Measurements from ENCODE around the gene CCNO. TPM values are rescaled to one million over a fixed set of nuclear protein-coding genes. Genes with fewer than 3 reads are reported as not detected.

The CCNO gene, protein sequence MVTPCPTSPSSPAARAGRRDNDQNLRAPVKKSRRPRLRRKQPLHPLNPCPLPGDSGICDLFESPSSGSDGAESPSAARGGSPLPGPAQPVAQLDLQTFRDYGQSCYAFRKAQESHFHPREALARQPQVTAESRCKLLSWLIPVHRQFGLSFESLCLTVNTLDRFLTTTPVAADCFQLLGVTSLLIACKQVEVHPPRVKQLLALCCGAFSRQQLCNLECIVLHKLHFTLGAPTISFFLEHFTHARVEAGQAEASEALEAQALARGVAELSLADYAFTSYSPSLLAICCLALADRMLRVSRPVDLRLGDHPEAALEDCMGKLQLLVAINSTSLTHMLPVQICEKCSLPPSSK
- not detected in 2 replicates for total RNA-seq

DNA sequence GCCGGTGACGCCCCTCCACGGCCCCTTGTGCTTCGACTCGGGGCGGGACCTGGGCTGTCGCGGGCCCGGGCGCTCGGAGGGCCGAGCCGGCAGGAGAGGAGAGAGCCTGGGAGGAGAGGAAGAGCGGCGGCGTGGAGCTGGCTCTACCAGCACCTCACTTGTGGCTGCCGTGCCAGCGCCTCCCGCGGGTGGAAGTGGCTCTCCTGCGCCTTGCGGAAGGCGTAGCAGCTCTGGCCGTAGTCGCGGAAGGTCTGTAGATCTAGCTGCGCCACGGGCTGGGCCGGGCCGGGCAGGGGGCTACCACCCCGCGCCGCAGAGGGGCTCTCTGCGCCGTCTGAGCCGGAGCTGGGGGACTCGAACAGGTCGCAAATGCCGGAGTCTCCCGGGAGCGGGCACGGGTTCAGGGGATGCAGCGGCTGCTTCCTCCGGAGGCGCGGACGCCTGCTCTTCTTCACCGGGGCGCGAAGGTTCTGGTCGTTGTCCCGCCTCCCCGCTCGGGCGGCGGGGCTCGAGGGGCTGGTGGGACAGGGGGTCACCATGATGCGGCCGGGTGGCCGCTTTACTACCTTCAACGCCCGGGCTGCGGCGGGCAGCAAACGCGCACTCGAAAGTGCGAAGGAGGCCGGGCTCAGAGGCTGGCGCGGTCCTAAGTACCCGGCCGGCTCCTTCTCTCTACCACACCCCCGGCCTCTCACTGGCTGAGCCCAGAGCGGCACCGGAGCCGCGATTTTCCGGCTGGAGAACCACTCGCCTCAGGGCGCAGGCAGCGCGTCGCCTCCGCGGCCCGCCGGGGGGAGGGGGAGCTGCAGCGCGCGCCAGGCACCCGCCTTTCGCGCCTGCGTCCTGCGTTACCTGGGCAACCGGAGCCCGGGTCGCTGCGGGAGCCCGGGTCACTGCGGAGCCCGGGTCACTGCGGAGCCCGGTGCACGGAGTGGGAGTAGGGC, at the start of gene CCNO:
CCNO (minus strand) TSS at position 624 of the 944 bp plus-strand sequence; CDS start at position 539, 85 bp downstream.
- peak; percentile 51 to 87 for DNase-seq (ENCODE audit: low read depth in 2 of 2)

DNA sequence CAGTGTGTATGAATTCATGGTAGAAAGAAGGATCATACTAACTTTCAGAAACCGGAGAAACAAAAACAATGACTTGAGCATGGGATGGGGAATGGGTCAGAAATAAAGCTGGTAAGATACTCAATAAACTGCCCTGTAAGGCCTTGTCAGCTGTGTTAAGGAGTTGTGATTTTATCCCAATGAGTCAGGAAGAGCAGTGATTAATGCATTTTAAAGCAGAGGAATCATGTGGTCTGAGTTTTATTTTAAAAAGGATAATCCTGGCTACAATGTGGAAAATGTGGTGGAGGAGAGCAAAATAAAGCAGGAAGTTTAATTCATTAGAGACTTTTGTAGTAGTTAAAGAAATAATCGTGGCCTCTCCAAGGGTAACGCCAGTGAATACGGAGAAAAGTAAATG, 45.4 kb upstream of the CCNO start:
- DNase-seq (ENCODE audit: low read depth in 2 of 2), result peak in 1 of 2 donors; percentile 14

DNA sequence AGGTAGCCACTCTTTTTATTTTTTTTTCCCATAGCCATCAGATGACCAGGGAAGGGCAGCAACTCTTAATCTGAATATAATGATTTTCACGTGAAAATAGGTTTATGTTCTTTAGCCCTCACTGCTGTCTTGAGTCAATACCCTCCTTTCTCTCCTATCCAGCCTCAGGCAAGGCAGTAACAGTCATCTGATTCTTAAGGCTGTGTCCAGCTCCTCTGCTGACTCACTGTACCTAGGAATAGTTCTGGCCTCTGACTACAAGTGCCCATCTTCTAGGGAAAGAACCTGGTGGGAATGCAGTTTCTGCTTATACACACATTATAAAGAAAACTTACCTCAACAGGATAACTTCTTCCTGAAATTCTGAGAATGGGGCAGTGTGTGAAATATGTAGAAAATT, 43.4 kb upstream of the CCNO start:
- peak in 1 of 2 donors; percentile 12 for DNase-seq (ENCODE audit: low read depth in 2 of 2)

DNA sequence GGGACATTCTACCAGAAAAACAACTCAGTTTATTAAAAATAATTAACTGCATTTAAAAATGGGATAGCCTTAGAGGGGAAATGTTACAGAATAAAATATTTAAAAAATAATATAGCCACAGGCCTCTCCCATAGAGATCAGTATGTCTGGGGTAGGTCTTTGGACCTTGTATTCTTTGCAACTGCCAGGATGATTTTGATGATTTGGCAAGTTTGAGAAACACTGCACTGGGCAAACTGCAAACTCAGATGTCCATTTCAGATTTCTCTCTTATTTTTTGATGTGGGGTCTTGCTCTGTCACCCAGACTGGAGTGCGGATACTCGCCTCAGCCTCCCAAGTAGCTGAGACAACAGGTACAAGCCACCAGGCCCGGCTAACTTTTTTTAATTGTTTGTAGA, 24.9 kb upstream of the CCNO start:
- DNase-seq (ENCODE audit: low read depth in 2 of 2), result no peak

DNA sequence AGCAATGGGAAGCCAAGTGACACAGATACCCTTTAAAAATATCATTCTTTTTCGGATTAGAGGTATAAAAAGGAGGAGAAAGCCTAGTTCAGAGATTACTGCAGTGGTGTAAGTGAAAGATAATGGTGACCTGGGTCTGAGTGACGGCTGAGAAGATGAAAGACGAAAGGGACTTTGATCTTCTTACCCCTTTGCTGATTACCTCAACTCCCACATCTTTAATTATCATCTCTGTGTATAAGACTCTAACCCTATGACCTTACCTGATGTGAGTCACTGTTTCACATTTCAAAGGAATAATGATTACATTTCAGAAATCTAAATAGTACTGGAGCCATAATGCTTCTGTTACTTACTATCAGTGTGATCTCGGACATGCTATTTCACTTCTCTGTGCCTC, 21.4 kb upstream of the CCNO start:
- no peak for DNase-seq (ENCODE audit: low read depth in 2 of 2)

DNA sequence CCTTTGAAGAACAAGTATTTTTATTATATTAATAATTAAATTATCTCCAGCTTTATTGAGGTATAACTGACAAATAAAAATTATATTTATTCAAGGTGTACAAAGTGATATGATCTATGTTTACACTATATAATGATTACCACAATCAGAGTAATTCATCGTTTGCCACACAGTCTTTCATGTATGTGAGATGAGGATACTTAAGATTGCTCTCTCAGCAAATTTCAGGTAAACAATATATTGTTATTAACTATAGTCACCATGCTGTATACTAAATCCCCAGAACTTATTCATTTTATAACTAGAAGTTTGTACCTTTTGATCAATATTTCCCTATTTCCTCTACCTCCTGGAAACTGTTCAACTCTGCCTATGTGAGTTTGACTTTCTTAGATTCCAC, 16.7 kb upstream of the CCNO start:
- no peak for DNase-seq (ENCODE audit: low read depth in 2 of 2)

DNA sequence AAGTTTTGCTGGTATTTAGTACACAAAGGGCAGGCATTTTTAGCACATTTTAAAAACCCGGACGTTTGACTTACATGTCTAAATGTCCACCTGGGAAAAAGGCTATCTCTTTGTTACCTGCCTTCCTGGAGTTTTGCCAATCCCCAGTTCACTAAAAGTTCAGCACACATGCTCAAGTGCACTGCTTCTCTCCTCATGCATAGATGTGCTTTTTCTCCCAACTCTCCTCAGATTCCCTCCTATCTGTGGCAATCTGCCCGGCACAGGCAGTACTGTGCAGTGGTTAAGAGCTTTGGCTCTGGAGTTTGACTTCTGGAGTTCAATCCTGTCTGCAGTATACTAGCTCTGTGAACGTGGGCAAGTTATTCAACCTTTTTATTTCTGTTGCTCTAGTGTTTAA, 8.3 kb upstream of the CCNO start:
- DNase-seq (ENCODE audit: low read depth in 2 of 2), result no peak

DNA sequence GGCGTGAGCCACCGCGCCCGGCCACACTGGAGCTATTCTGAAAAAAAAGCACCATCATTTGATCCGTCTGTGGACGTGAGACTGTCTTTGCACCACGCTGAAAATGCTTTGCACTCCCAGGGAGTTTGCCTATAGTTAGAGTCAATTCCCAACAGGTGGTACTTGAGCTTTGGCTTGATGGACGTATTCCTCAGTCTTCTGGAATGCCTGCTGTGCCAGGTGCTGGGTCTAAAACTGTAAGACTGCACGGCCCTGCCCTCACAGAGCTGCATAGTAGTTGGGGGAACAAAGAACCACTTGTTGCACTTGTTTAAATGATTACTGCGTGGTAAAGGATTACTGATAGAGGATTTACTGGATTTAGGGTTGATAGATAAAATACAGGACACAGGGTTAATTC, 3.4 kb upstream of the CCNO start:
- no peak for DNase-seq (ENCODE audit: low read depth in 2 of 2)

DNA sequence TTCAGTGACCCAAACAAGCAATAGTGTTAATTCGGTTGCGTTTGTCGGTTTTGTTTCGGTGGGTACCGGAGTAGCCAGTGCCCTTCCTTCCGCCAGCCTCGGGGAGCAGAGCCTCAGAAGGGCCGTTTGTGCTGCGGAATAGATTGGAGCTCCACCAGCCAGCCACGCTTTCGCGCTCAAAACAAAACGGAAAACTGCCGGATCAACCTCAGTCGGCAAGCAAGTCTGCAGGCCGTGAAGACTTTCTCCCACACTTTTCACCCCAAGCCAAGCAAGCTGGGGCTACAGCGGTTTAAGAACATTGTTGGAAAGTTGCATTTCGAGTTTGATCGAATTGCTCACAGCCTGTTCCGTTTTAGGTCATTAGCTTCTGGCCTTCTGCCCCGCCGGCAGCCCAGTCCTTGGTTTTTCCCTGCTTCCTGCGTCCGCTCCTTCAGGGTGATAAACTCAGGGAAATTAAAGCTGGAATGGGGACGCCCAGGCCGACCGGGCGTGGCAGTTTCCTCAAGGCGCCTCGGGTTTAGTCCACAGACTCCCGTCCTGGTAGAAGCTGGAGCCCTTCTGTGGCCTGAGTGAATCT, 803 bp upstream of the CCNO start:
- peak in 1 of 2 donors; percentile 42 for DNase-seq (ENCODE audit: low read depth in 2 of 2)

DNA sequence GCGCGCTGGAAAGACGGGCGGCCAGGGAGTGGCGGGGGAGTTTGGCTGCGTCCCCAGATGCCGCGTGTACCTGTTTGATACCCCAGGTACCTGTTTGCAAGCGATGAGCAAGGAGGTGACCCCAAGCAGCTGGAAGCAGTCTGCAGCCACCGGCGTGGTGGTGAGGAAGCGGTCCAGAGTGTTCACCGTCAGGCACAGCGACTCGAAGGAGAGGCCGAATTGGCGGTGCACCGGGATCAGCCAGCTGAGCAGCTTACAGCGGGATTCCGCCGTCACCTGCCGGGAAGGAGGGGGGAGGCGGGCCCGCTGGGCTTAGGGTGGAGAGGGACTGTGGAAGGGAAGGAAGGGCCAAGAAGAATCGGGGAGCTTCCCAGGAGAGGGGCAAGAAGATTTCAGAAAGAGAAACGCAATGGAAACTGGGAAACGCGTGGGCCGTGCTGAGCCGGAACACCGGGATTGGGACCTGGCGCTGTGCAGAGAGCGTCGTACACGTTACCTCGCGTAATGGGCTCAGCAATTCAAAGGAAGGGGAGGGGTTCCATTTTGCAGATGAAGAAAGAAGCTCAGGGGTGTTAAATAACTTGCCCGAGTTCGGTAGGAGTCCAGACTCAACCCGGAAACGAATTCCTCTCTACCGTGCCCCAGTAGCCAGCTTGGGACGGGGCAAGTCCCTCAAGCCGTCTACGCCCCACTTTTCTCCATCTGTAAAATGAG, 980 bp downstream of the CCNO start:
- peak in 1 of 2 donors; percentile 15 for DNase-seq (ENCODE audit: low read depth in 2 of 2)

DNA sequence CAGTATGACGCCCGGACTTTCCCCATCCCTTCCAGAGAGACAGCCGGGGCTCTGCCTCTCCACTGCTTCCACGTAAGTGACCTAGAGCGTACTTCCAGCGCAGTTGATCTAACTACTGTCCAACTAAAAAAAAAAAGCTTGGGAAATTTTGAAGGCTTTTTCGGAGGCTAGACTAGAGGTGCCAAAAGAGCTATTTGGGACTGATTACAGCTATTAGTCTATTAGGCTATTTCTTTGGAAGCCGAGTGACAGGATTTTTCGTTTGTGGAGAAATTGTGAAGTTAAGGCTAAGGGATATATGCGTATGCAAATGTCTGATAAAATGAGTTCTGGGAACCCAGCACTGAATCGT, 1.5 kb downstream of the CCNO start:
- no peak for DNase-seq (ENCODE audit: low read depth in 2 of 2)

DNA sequence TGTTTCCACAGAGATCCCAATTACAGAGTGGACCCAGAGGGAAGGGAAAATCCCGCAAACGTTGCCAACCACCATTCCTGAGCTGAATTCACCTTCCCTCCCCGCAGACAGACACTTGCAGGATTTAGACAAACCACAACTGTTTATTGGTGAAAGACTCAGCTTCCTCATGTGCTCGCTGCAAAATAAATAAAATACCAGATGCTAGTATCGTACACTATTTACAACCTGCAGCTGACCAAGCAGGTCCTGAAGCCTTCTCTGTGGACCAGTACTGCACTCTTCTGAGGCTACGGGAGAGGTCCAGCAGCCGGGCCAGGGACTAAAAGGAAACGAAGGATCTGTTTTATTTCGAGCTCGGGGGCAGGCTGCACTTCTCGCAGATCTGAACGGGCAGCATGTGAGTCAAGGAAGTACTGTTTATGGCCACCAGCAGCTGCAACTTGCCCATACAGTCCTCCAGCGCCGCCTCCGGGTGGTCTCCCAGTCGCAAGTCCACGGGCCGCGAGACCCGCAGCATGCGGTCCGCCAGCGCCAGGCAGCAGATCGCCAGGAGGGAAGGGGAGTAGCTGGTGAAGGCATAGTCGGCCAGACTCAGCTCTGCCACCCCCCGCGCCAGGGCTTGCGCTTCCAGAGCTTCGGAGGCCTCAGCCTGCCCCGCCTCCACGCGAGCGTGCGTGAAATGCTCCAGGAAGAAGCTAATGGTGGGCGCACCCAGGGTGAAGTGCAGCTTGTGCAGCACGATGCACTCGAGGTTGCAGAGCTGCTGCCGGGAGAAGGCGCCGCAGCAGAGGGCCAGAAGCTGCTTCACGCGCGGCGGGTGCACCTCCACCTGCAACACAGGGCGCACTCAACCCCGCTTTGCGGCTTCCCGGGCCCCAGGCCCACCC, 2.1 kb downstream of the CCNO start:
- DNase-seq (ENCODE audit: low read depth in 2 of 2), result peak; percentile 36 to 46

DNA sequence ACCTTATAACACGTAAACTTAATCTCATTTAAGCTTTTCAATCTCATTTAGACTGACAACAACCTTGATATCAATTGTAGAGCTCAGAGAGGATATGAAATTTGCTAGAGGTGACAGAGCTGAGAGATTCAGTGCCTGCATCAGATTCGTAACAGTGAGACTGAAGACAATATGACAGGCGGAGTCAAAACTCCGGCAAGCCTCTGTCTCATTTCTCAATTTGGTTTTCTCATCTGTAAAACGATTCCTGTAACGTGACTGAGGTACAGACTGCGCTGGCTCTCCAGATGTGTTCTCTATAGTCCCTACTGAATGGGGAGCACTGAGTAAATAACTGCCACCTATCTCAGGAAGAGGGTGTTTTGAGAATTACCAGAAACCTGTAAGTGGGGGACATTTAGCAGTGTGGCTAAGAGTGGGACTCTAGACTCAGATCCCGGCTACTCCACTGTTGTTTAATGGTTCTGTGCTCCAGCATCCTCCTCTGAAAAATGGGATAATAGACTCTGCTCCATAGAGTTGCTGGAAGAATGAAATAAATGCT, 3.2 kb downstream of the CCNO start:
- DNase-seq (ENCODE audit: low read depth in 2 of 2), result no peak

DNA sequence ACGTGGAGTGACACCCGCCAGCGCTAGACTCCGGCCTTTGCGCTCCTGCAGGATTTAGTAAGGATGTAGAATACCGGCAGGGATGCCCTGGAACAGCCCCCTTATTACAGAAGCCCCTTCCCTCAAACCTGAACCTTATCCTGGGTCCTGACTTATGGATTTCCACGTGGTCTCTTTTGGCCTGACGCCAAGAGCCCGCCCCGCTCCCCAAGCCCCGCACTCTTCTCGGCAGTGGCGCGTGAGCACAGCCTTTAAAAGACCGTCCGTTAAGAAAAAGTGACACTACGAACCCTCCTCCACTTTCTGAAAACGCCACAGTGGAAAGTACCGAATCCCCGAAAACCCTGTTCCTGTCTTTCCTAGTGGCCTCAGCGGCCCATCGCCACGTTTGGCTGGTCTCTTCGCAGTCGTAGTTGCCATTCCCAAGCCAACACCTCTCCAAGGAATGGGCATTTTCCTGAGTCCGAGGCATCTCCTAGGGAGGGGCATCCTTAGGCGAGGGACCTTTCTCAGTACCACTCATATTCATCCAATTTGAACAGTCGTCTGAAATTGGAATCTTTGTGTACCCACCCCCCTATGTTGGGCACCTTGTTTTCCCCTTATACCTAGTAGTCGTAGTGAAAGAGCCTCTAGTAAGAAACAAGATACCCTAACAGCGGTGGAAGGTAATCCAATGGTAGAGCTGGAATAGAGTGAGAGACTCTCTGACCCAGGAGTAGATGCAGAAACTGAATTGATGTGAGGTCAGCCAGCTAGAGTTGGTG, 5.6 kb downstream of the CCNO start:
- DNase-seq (ENCODE audit: low read depth in 2 of 2), result no peak

DNA sequence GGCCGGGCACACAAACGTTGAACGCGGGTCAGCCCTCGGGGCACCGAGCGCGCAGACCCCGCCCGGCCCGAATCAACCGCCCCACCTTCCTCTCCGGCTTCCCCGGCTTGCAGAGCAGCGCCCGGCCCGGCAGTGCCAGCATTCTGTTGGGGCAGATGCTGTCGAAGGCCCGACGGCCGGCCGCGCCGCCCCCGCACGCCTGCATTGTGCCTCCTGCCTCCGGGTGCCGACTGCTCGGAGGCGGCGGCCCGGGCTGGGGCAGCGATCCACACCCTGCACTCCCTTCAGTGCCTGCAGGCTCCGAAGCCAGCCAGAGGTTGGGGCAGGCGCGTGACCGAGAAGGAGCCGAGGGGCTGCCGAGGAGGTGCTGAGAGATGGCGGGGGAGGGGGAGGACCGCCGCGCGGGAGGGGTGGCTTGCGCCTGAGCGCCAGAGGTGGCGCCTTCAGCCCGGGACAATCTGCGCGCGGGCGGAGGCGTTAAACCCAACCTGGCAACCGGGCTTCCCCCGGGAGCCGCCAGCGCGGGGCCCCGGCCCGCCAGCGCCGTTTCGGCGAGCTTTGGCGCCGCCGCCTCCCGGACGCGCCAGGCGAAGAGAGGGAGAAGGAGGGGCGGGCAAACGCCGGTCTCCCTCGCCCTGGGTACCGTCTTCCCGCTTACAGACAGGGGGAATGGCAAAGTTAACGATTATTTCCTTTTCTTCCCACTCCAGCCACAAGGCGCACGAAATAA, 6.3 kb downstream of the CCNO start, which contains the start of gene MCIDAS:
MCIDAS (minus strand) TSS at position 382 of the 730 bp plus-strand sequence; CDS start at position 205, 177 bp downstream.
- DNase-seq (ENCODE audit: low read depth in 2 of 2), result peak; percentile 49 to 55

DNA sequence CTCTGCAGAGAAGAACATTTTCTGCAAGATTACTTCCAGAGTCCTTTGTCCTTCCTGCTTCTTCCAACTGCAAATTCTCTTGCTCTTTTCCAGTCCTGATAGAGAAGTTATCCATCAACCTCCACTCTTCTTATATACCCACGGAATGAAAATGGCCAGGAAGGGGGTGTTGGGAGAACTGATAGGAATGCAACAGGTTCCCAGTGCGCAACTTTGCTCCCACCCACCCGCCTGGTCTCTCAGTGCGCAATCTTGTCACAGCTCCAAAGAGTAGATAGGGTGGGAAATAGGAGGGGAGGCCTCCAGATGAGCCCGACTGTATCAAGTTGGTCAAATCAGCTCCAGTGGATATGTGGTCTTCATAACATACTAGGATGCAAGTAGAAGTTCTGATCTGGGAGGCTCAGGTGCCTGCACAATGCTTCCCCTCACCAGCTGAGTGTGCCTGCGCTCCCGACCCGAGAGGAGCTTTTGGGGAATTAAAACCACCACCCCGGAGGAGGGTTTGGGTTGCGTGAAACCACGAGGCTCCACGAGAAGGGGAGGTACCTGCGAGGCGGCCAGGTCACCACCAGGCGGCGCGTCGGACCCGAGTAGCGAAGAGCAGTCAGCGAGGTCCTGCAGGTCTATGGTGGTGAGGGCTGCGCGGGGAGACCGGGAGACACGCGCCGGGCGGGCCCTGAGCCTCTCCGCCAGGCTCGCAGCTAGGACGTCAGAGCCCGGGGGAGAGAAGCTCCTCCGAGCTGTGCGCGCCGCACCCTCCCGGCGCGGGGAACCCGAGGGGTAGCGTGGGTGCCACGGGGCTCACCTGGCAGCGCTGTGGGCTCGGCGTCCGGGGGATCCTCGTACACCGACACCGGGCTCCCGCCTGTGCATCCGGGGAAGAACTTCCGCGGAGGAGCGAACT, 7.1 kb downstream of the CCNO start:
- DNase-seq (ENCODE audit: low read depth in 2 of 2), result peak; percentile 48 to 55

DNA sequence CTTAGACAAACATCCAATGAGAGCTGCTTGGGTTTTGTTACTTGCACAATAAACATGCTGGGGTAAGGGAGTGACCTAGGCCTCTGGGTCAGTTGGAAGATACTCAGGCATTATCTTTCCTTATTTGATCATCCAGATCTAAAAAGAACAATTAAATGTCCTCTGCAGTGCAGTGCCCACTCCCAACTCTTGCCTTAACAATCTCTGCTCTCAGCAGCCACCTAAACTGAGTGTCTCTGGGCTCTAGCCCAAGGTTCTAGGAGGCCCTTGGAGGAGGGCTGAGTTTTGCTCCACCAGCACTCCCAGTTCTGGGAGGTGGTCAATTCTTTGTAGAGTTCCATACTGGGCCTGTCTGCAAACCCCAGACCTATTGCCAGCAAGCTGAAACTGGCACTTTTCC, 8.1 kb downstream of the CCNO start:
- DNase-seq (ENCODE audit: low read depth in 2 of 2), result no peak

DNA sequence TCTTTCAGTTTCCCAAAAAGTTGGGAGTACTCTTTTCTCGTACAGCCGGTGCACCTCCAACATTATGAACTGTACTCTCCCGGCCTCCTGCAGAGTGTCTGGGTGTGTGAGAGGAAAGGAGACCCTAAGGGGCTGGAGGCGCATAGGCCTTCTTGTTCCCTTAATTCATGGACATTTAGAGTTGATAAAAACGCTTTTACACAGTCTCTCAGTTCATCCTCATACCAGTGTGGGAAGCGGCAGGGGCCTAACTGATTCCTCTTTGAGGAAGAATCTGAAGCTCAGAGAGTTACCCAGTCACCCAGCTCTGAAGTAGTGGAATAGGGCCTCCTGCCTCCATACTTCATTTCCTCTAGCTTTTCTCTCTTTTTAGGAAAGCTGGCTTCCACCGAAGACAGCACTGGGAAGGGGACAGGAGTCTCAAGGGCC, 9.6 kb downstream of the CCNO start:
- no peak for DNase-seq (ENCODE audit: low read depth in 2 of 2)
